Panc1 (cell line): ENCODE data around the gene C1orf74.

Source experiments
- SIN3A ChIP-seq: IDR thresholded peaks from 2 replicates; pipeline ENCODE4 v1.6.1; 2012; ENCODE audit warnings: low read depth, mild to moderate bottlenecking, low read length, moderate library complexity, borderline replicate concordance; ENCODE audit not compliant: insufficient read depth
- TF ChIP-seq, protein P1 (sequence below): fragments of 450-650 bp; IDR thresholded peaks from 2 replicates; pipeline ENCODE4 v1.5.1; 2017; ENCODE audit warnings: mild to moderate bottlenecking
- TF ChIP-seq, protein P2 (sequence below), 2 experiments: IDR thresholded peaks; 2 replicates each; pipeline ENCODE4 v1.6.1; 2011 to 2012; ENCODE audit warnings: low read depth in 2 of 2, control low read depth in 1 of 2, low read length in 1 of 2, mild to moderate bottlenecking in 1 of 2, moderate library complexity in 1 of 2; ENCODE audit not compliant: insufficient read depth in 1 of 2

DNA sequence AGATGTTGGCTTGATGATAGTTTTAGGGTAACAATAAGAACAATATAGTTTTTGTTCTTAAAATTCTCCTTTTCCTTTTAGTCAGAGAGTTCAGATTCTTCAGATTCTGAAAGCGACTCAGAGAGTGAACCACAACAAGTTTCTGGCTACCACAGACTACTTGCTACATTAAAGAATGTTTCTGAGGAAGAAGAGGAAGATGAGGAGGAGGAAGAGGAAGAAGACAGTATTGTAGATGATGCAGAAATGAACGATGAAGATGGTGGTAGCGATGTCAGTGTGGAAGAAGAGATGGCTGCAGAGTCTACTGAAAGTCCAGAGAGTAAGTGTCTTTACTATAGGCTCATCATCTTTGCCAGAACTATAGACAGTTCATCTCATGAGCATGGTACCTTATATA is 46.4 kb upstream of the C1orf74 start:
- TF ChIP-seq, protein P1, sequence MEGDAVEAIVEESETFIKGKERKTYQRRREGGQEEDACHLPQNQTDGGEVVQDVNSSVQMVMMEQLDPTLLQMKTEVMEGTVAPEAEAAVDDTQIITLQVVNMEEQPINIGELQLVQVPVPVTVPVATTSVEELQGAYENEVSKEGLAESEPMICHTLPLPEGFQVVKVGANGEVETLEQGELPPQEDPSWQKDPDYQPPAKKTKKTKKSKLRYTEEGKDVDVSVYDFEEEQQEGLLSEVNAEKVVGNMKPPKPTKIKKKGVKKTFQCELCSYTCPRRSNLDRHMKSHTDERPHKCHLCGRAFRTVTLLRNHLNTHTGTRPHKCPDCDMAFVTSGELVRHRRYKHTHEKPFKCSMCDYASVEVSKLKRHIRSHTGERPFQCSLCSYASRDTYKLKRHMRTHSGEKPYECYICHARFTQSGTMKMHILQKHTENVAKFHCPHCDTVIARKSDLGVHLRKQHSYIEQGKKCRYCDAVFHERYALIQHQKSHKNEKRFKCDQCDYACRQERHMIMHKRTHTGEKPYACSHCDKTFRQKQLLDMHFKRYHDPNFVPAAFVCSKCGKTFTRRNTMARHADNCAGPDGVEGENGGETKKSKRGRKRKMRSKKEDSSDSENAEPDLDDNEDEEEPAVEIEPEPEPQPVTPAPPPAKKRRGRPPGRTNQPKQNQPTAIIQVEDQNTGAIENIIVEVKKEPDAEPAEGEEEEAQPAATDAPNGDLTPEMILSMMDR, result no peak
- no peak for TF ChIP-seq SIN3A
- TF ChIP-seq, protein P2, sequence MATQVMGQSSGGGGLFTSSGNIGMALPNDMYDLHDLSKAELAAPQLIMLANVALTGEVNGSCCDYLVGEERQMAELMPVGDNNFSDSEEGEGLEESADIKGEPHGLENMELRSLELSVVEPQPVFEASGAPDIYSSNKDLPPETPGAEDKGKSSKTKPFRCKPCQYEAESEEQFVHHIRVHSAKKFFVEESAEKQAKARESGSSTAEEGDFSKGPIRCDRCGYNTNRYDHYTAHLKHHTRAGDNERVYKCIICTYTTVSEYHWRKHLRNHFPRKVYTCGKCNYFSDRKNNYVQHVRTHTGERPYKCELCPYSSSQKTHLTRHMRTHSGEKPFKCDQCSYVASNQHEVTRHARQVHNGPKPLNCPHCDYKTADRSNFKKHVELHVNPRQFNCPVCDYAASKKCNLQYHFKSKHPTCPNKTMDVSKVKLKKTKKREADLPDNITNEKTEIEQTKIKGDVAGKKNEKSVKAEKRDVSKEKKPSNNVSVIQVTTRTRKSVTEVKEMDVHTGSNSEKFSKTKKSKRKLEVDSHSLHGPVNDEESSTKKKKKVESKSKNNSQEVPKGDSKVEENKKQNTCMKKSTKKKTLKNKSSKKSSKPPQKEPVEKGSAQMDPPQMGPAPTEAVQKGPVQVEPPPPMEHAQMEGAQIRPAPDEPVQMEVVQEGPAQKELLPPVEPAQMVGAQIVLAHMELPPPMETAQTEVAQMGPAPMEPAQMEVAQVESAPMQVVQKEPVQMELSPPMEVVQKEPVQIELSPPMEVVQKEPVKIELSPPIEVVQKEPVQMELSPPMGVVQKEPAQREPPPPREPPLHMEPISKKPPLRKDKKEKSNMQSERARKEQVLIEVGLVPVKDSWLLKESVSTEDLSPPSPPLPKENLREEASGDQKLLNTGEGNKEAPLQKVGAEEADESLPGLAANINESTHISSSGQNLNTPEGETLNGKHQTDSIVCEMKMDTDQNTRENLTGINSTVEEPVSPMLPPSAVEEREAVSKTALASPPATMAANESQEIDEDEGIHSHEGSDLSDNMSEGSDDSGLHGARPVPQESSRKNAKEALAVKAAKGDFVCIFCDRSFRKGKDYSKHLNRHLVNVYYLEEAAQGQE (IDR thresholded peaks at IDR 0.05; ENCODE audit: insufficient read depth in 1 of 2, low read depth in 2 of 2, low read length in 1 of 2), result no peak
